GM21619 (cell line): ENCODE data around the gene HDGFL1.

ENCODE experiments used
- ATAC-seq: cut with Tn5 transposase; IDR thresholded peaks from one replicate; pipeline ENCODE4 v1.9.1; 2021; ENCODE audit not compliant: unreplicated experiment

Gene HDGFL1

GRCh38 chr6:22569281-22570184 is at the start of gene HDGFL1:
HDGFL1 (plus strand) TSS chr6:22569566; CDS start chr6:22569576, 10 bp downstream.
- ATAC-seq, result no peak

- no peak for ATAC-seq
These were observed 48.3 kb upstream of the HDGFL1 start for GRCh38 chr6:22521035-22521434.

GRCh38 chr6:22526736-22527135 is 42.6 kb upstream of the HDGFL1 start:
- ATAC-seq, result no peak

GRCh38 chr6:22529866-22530265 is 39.5 kb upstream of the HDGFL1 start:
- ATAC-seq, result no peak

- no peak for ATAC-seq
These were observed 38.9 kb upstream of the HDGFL1 start for GRCh38 chr6:22530506-22530905.

- ATAC-seq, result no peak
These were observed 33.2 kb upstream of the HDGFL1 start for GRCh38 chr6:22536122-22536521.

GRCh38 chr6:22544476-22544875 is 24.9 kb upstream of the HDGFL1 start:
- no peak for ATAC-seq

GRCh38 chr6:22545051-22545450 is 24.3 kb upstream of the HDGFL1 start:
- no peak for ATAC-seq

GRCh38 chr6:22546236-22546635 is 23.1 kb upstream of the HDGFL1 start:
- ATAC-seq, result no peak

- no peak for ATAC-seq
These were observed 18.2 kb upstream of the HDGFL1 start for GRCh38 chr6:22550971-22551670.

- no peak for ATAC-seq
These were observed 13.1 kb upstream of the HDGFL1 start for GRCh38 chr6:22556266-22556665.

- no peak for ATAC-seq
These were observed 12.4 kb upstream of the HDGFL1 start for GRCh38 chr6:22557007-22557406.

GRCh38 chr6:22558288-22558882 is 11.0 kb upstream of the HDGFL1 start:
- ATAC-seq, result no peak

- ATAC-seq, result no peak
These were observed 512 bp upstream of the HDGFL1 start for GRCh38 chr6:22568854-22569253.

- ATAC-seq, result no peak
These were observed 802 bp downstream of the HDGFL1 start for GRCh38 chr6:22570185-22570551.

- no peak for ATAC-seq
These were observed 5.8 kb downstream of the HDGFL1 start for GRCh38 chr6:22575190-22575589.

- ATAC-seq, result no peak
These were observed 10.1 kb downstream of the HDGFL1 start for GRCh38 chr6:22579439-22579838.

GRCh38 chr6:22580337-22580736 is 11.0 kb downstream of the HDGFL1 start:
- no peak for ATAC-seq

- no peak for ATAC-seq
These were observed 13.2 kb downstream of the HDGFL1 start for GRCh38 chr6:22582417-22583205.

GRCh38 chr6:22583230-22583629 is 13.9 kb downstream of the HDGFL1 start:
- ATAC-seq, result no peak

- ATAC-seq, result no peak
These were observed 14.6 kb downstream of the HDGFL1 start for GRCh38 chr6:22583927-22584326.
